Activated naive CD4-positive, alpha-beta T cell treated with Interleukin-2 at 50 U/mL for 16 hours (primary cell): ENCODE results near the gene RBP5.

Source experiments
- DNase-seq: peaks from one replicate; pipeline ENCODE4 v3.0.0-alpha.2; 2020

Gene RBP5

GRCh38 chr12:7099290-7099996 is 29.2 kb downstream of the RBP5 start:
- DNase-seq, result no peak

GRCh38 chr12:7096979-7097378 is 31.7 kb downstream of the RBP5 start:
- no peak for DNase-seq

- DNase-seq, result no peak
Measured at GRCh38 chr12:7096006-7096932, 32.4 kb downstream of the RBP5 start.

- DNase-seq, result no peak
Measured at GRCh38 chr12:7093892-7094291, 34.8 kb downstream of the RBP5 start.

GRCh38 chr12:7093486-7093885 is 35.2 kb downstream of the RBP5 start:
- no peak for DNase-seq

- no peak for DNase-seq
Measured at GRCh38 chr12:7092986-7093460, 35.7 kb downstream of the RBP5 start.

- DNase-seq, result peak; percentile 71
Measured at GRCh38 chr12:7092229-7092985, 36.3 kb downstream of the RBP5 start, which contains the start of gene C1R. Gene C1R, minus strand, starts transcription at chr12:7092445. Its CDS starts 57 bp downstream, at chr12:7092388.

GRCh38 chr12:7091660-7092228 is 36.9 kb downstream of the RBP5 start:
- no peak for DNase-seq

- DNase-seq, result no peak
Measured at GRCh38 chr12:7091171-7091570, 37.5 kb downstream of the RBP5 start.

GRCh38 chr12:7090222-7090998 is 38.3 kb downstream of the RBP5 start:
- no peak for DNase-seq

GRCh38 chr12:7089196-7089871 is 39.4 kb downstream of the RBP5 start:
- DNase-seq, result no peak

- no peak for DNase-seq
Measured at GRCh38 chr12:7083125-7083524, 45.6 kb downstream of the RBP5 start.

GRCh38 chr12:7081037-7081436 is 47.7 kb downstream of the RBP5 start:
- no peak for DNase-seq

GRCh38 chr12:7079826-7080125 is 48.9 kb downstream of the RBP5 start:
- no peak for DNase-seq

- no peak for DNase-seq
Measured at GRCh38 chr12:7078163-7078562, 50.5 kb downstream of the RBP5 start.

- DNase-seq, result no peak
Measured at GRCh38 chr12:7076493-7076892, 52.2 kb downstream of the RBP5 start.

GRCh38 chr12:7075939-7076338 is 52.8 kb downstream of the RBP5 start:
- DNase-seq, result no peak

GRCh38 chr12:7075518-7075917 is 53.2 kb downstream of the RBP5 start:
- no peak for DNase-seq

GRCh38 chr12:7073946-7074345 is 54.7 kb downstream of the RBP5 start:
- no peak for DNase-seq
